AG04450 (cell line): Measurements from ENCODE around the gene DCXR. TPM values are rescaled to one million over a fixed set of nuclear protein-coding genes. Genes with fewer than 3 reads are reported as not detected.
A peak's percentile ranks its signal among the peaks of the same experiment; 100 is the strongest.

Experiments used
- CTCF ChIA-PET: fragments of 300-600, 350-600 bp; formaldehyde crosslinking; extraction: SDS; loops from one replicate; lab custom pipeline; 2022; ENCODE audit warnings: antibody characterized with exemption, inconsistent platforms; lab: Charles Lee
- POLR2A ChIA-PET: fragments of 350-600 bp; formaldehyde crosslinking; extraction: SDS; loops from one replicate; lab custom pipeline; 2021; ENCODE audit warnings: antibody characterized with exemption, inconsistent platforms; lab: Yijun Ruan, JAX
- DNase-seq: peaks from one replicate; pipeline ENCODE4 v3.0.0-alpha.2; 2011; ENCODE audit warnings: low read depth, low spot score
- H3K27ac ChIP-seq: one replicate; pipeline ENCODE4 v1.5.1; 2012; ENCODE audit warnings: low read depth, low read length, control low read depth
- H3K27me3 ChIP-seq: one replicate; pipeline ENCODE4 v1.6.0; 2012; ENCODE audit warnings: low read length; ENCODE audit not compliant: control insufficient read depth, insufficient read depth
- H3K4me3 ChIP-seq: 2 replicates; pipeline ENCODE4 v1.5.1; 2011; ENCODE audit warnings: mild to moderate bottlenecking, low read depth, low read length, control low read depth
- H3K9me3 ChIP-seq: 2 replicates; pipeline ENCODE4 v1.5.1; 2012; ENCODE audit warnings: low read length; ENCODE audit not compliant: control insufficient read depth, insufficient read depth
- CTCF ChIP-seq: IDR thresholded peaks from 2 replicates; pipeline ENCODE4 v1.5.1; 2011; ENCODE audit warnings: low read depth, low read length, control low read depth, inconsistent platforms
- polyA plus RNA-seq: library from polyadenylated mRNA; depleted of rRNA; stranded (reverse); fragments of >200 nt; gene quantifications from 2 replicates; pipeline ENCODE4 v1.2.3, GENCODE V29; 2011

Gene DCXR
- polyA plus RNA-seq, 1 experiment, result 35.5 TPM

- Histone ChIP-seq H3K4me3 (peak overlapping the region; percentile 85), H3K27ac (no peak overlapping the region), H3K9me3 (peaks cover 4% of the 10 kb centered on the region; the same call in 1 of the 2 replicates), H3K27me3 (no peaks in the 10 kb centered on the region)
- CTCF ChIA-PET, result no interaction called here
- TF ChIP-seq CTCF, result no peak
- POLR2A ChIA-PET, result interaction anchor here (0.6 to 2.2 kb wide), 3 partner anchors 15 to 46 kb away, joined by 3 to 8 read pairs (median 4); partner anchors contain the start of gene DCXR
- no peak for DNase-seq
Observed at GRCh38 chr17:82052638-82053059, 15.2 kb upstream of the DCXR start.

GRCh38 chr17:82051776-82052637, 14.5 kb upstream of the DCXR start, which contains the start of the genes GPS1 and RFNG:
TSS of gene GPS1 (plus strand) at chr17:82051898. CDS start at chr17:82051932, 34 bp downstream.
TSS of gene RFNG (minus strand) at chr17:82051811. CDS start at chr17:82051766, 45 bp downstream.
- ChIA-PET CTCF (no interaction called here), POLR2A (interaction anchor here (0.6 to 2.2 kb wide), 3 partner anchors 14 to 47 kb away, joined by 3 to 8 read pairs (median 4); partner anchors contain the start of gene DCXR)
- no peaks in the 10 kb centered on the region for H3K27me3 ChIP-seq
- H3K27ac ChIP-seq, result no peak within 1 kb of the TSS
- peak within 1 kb of the TSS; percentile 85 for H3K4me3 ChIP-seq
- no peak for DNase-seq
- no peak for TF ChIP-seq CTCF
- H3K9me3 ChIP-seq, result peaks cover 4% of the 10 kb centered on the region; the same call in 1 of the 2 replicates

- Histone ChIP-seq H3K27ac (no peak overlapping the region), H3K4me3 (peak overlapping the region; percentile 85), H3K9me3 (peaks cover 4% of the 10 kb centered on the region; the same call in 1 of the 2 replicates), H3K27me3 (no peaks in the 10 kb centered on the region)
- ChIA-PET CTCF (interaction anchor here (1.6 kb wide), 1 partner anchor 13 kb away, joined by 4 read pairs; the partner anchor contains the start of gene DCXR), POLR2A (interaction anchor here (0.5 to 2.2 kb wide), 3 partner anchors 13 to 48 kb away, joined by 4 to 8 read pairs (median 5); partner anchors contain the start of gene DCXR)
- TF ChIP-seq CTCF, result no peak
- no peak for DNase-seq
Observed at GRCh38 chr17:82050761-82051641, 13.5 kb upstream of the DCXR start.

- H3K4me3 ChIP-seq, result peak overlapping the region; percentile 85
- no peaks in the 10 kb centered on the region for H3K27me3 ChIP-seq
- CTCF ChIA-PET, result interaction anchor here (1.6 kb wide), 1 partner anchor 13 kb away, joined by 4 read pairs; the partner anchor contains the start of gene DCXR
- H3K27ac ChIP-seq, result no peak overlapping the region
- peaks cover 4% of the 10 kb centered on the region; the same call in 1 of the 2 replicates for H3K9me3 ChIP-seq
- no peak for TF ChIP-seq CTCF
- POLR2A ChIA-PET, result interaction anchor here (2.2 kb wide), 1 partner anchor 13 kb away, joined by 8 read pairs; the partner anchor contains the start of gene DCXR
- DNase-seq, result no peak
Observed at GRCh38 chr17:82050152-82050760, 12.8 kb upstream of the DCXR start.
